Osteocyte (in vitro differentiated cells): ENCODE results near the gene NUMBL. TPM values are rescaled to one million over a fixed set of nuclear protein-coding genes. Genes with fewer than 3 reads are reported as not detected.
A peak's percentile ranks its signal among the peaks of the same experiment; 100 is the strongest.

Experiments
- DNase-seq: peaks from one replicate; pipeline ENCODE4 v3.0.0; 2021; ENCODE audit warnings: mixed read lengths; ENCODE audit not compliant: unreplicated experiment; ENCODE audit errors: extremely low spot score
- H3K27ac Mint-ChIP-seq: one replicate; pipeline ENCODE4 v1.8.0; 2021; ENCODE audit warnings: mild to moderate bottlenecking, mixed read lengths; ENCODE audit not compliant: unreplicated experiment
- H3K27me3 Mint-ChIP-seq: one replicate; pipeline ENCODE4 v1.8.0; 2021; ENCODE audit warnings: mixed read lengths; ENCODE audit not compliant: unreplicated experiment
- H3K36me3 Mint-ChIP-seq: one replicate; pipeline ENCODE4 v1.8.0; 2021; ENCODE audit warnings: mixed read lengths; ENCODE audit not compliant: unreplicated experiment
- H3K4me1 Mint-ChIP-seq: one replicate; pipeline ENCODE4 v1.8.0; 2021; ENCODE audit warnings: mixed read lengths; ENCODE audit not compliant: unreplicated experiment
- H3K4me3 Mint-ChIP-seq: one replicate; pipeline ENCODE4 v1.8.0; 2021; ENCODE audit warnings: mild to moderate bottlenecking, moderate library complexity, mixed read lengths; ENCODE audit not compliant: unreplicated experiment
- H3K9me3 Mint-ChIP-seq: one replicate; pipeline ENCODE4 v1.8.0; 2021; ENCODE audit warnings: mixed read lengths; ENCODE audit not compliant: unreplicated experiment
- total RNA-seq: library from RNA; stranded (reverse); gene quantifications from 2 replicates; pipeline ENCODE4 v1.2.1, GENCODE V29; 2021
- TF ChIP-seq, protein P1 (sequence below): fragments of 200-600 bp; sonication (generic); IDR thresholded peaks from 2 replicates; pipeline ENCODE4 v1.5.0; 2021; ENCODE audit warnings: antibody characterized with exemption, mild to moderate bottlenecking, moderate library complexity

Gene NUMBL
- total RNA-seq, 1 donor from 2014 or later = 67.1 TPM

DNA sequence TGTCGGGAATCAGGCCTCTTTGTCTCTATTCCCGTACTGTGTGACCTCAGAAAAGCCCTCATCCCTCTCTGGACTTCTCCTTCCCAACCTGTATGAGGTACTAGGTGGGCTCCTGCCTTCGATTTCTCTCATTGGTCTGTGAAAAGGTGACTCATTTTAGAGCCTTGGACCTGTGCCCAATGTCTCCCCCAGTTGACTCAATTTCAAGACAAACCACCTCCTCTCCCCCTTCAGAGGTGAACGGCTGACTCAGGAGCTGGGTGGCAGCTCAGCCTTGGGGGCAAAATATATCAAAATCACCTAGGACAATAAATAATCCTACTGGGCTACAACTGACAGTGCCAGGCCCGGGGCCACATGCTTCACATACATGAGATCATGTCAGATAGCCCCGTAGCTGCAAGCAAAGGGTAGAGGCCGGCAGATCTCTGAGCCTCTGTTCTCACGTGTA lies 25.6 kb upstream of the NUMBL start:
- peak overlapping the region; percentile 86 for H3K4me3 Mint-ChIP-seq
- H3K36me3 Mint-ChIP-seq = peaks cover 11% of the 10 kb centered on the region
- H3K27ac Mint-ChIP-seq = peak overlapping the region; percentile 99
- no peaks in the 10 kb centered on the region for H3K27me3 Mint-ChIP-seq
- TF ChIP-seq, protein P1, sequence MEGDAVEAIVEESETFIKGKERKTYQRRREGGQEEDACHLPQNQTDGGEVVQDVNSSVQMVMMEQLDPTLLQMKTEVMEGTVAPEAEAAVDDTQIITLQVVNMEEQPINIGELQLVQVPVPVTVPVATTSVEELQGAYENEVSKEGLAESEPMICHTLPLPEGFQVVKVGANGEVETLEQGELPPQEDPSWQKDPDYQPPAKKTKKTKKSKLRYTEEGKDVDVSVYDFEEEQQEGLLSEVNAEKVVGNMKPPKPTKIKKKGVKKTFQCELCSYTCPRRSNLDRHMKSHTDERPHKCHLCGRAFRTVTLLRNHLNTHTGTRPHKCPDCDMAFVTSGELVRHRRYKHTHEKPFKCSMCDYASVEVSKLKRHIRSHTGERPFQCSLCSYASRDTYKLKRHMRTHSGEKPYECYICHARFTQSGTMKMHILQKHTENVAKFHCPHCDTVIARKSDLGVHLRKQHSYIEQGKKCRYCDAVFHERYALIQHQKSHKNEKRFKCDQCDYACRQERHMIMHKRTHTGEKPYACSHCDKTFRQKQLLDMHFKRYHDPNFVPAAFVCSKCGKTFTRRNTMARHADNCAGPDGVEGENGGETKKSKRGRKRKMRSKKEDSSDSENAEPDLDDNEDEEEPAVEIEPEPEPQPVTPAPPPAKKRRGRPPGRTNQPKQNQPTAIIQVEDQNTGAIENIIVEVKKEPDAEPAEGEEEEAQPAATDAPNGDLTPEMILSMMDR = no peak
- no peaks in the 10 kb centered on the region for H3K9me3 Mint-ChIP-seq
- H3K4me1 Mint-ChIP-seq = peaks cover 57% of the 10 kb centered on the region
- no peak for DNase-seq

DNA sequence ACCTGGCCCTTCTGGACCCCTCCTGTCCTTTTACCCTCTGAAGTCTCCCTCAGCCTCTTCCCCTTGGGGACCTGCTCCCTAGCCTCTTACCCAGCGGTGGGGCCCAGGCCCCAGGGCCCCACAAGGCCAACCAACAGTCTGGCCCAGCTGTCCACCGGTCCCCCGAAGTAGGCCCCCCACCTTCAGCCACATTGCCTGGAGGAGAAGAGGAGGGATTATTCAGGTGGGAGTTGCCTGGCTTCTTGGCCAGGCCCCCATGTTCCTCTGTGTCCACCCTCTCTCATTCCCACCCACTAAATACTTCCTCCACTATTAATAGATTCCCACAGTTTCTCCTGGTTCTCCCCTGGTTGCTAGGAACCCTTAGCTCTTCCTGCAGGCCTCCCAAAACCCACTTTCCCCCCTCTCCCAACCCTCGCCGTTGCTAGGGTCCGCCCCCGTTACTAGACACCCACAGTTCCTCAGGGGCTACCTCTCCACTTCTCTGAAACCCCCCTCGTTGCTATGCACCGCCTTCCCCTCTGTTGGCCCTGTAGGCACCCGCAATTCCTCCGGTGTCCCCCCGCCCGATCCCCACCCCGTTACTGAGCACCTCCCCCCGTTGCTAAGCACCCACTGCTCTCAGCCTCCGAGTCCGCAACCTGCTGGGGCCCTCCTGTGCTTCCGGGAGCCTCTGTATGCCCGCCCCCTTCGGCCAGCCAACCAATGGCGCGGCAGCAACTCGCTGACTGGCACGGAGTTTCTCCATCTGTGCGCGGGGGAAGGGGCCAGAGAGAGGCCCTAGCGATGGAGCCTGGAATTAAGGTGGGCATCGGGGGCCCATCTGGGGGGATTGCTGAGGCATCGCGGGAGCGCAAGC lies 24.2 kb upstream of the NUMBL start:
- DNase-seq = peak; percentile 96
- TF ChIP-seq, protein P1 = no peak
- Mint-ChIP-seq H3K36me3 (peaks cover 9% of the 10 kb centered on the region), H3K4me3 (peak overlapping the region; percentile 86), H3K27me3 (no peaks in the 10 kb centered on the region), H3K27ac (peak overlapping the region; percentile 99), H3K9me3 (no peaks in the 10 kb centered on the region), H3K4me1 (peaks cover 43% of the 10 kb centered on the region)

DNA sequence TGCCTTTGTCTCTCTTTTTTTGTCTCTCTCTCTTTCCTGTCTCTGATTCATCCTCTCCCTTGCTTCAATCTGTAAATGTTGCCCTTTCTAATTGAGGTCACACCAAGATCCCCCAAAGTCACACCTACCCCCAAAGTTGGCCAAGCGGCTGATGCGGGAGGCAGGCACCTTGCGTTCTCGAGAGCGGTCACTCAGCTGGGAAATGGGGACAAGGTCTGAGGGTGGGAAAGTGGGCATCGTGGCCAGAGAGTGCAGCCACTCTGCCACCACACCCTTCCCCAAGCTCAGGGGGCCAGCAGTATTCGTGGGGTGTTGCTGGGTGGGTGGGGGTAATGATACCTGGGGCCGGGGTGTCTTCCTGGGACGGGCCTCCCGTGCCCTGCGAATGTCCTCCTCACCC lies 23.5 kb upstream of the NUMBL start:
- H3K36me3 Mint-ChIP-seq = peaks cover 13% of the 10 kb centered on the region
- no peaks in the 10 kb centered on the region for H3K27me3 Mint-ChIP-seq
- H3K4me1 Mint-ChIP-seq = peaks cover 36% of the 10 kb centered on the region
- DNase-seq = no peak
- H3K4me3 Mint-ChIP-seq = peak overlapping the region; percentile 54
- TF ChIP-seq, protein P1 = no peak
- no peaks in the 10 kb centered on the region for H3K9me3 Mint-ChIP-seq
- H3K27ac Mint-ChIP-seq = peak overlapping the region; percentile 99

DNA sequence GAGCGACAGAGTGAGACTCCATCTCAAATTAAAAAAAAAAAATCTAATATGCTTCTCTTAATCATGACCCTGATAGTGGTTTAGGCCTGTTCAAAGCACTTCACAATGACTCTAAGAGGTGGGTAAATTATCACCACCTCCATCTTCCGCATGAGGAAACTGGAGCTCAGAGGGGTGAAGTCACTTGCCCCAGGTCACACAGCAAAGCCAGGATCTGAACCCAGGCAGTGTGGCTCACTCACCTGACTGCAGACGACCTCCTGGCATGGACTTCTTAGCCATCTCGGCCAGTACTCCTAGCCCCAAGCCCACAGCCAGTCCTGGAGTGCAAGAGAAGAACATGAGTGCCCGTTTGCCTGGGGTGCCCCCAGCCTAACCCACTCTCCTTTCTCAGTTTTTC lies 19.4 kb upstream of the NUMBL start:
- Mint-ChIP-seq H3K4me1 (peaks cover 7% of the 10 kb centered on the region), H3K27ac (no peak overlapping the region), H3K9me3 (no peaks in the 10 kb centered on the region), H3K4me3 (no peak overlapping the region), H3K36me3 (peaks cover 22% of the 10 kb centered on the region), H3K27me3 (no peaks in the 10 kb centered on the region)
- DNase-seq = no peak
- TF ChIP-seq, protein P1 = no peak

DNA sequence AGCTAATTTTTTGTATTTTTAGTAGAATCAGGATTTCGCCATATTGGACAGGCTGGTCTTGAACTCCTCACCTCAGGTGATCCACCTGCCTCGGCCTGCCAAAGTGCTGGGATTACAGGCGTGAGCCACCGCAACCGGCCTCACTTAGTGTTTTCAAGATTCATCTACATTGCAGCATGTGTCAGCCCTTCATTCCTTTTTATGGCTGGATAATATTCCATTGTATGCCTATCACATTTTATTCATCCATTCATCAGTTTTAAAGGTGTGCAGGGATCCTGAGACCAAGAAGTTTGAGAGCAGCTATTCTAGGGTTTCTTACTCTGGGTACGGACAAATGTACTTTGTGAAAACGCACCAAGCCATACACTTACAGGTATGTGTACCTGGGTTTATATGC lies 17.2 kb upstream of the NUMBL start:
- Mint-ChIP-seq H3K36me3 (peaks cover 31% of the 10 kb centered on the region), H3K27me3 (no peaks in the 10 kb centered on the region), H3K27ac (no peak overlapping the region), H3K4me1 (no peaks in the 10 kb centered on the region), H3K4me3 (no peak overlapping the region), H3K9me3 (no peaks in the 10 kb centered on the region)
- TF ChIP-seq, protein P1 = no peak
- no peak for DNase-seq
